Hepatocyte (in vitro differentiated cells): ENCODE results near the gene TRAM1L1. TPM values are rescaled to one million over a fixed set of nuclear protein-coding genes. Genes with fewer than 3 reads are reported as not detected.

Experiments used
- DNase-seq: peaks from one replicate; pipeline ENCODE4 v3.0.0-alpha.2; 2016; ENCODE audit warnings: low spot score
- H2AFZ ChIP-seq: fragments of 200-600 bp; sonication (generic); 2 replicates; pipeline ENCODE4 v1.6.0; 2016; ENCODE audit warnings: antibody characterized with exemption, mild to moderate bottlenecking
- H3K27ac ChIP-seq: fragments of 200-600 bp; sonication (generic); 2 replicates; pipeline ENCODE4 v1.5.1; 2016; ENCODE audit warnings: mild to moderate bottlenecking
- H3K27me3 ChIP-seq: fragments of 200-600 bp; sonication (generic); 2 replicates; pipeline ENCODE4 v1.6.1; 2016
- H3K36me3 ChIP-seq: fragments of 200-600 bp; sonication (generic); replicated peaks from 2 replicates; pipeline ENCODE4 v1.5.1; 2016; ENCODE audit warnings: low read depth; ENCODE audit not compliant: insufficient read depth
- H3K4me1 ChIP-seq: fragments of 200-600 bp; sonication (generic); 2 replicates; pipeline ENCODE4 v1.5.1; 2016; ENCODE audit warnings: mild to moderate bottlenecking, moderate library complexity; ENCODE audit not compliant: insufficient read depth
- H3K4me2 ChIP-seq: fragments of 200-600 bp; sonication (generic); 2 replicates; pipeline ENCODE4 v1.6.0; 2016
- H3K4me3 ChIP-seq: fragments of 200-600 bp; sonication (generic); 2 replicates; pipeline ENCODE4 v1.5.1; 2016; ENCODE audit warnings: mild to moderate bottlenecking
- H3K79me2 ChIP-seq: fragments of 200-600 bp; sonication (generic); 2 replicates; pipeline ENCODE4 v1.6.0; 2017; ENCODE audit warnings: mild to moderate bottlenecking
- H3K9me2 ChIP-seq: fragments of 200-600 bp; sonication (generic); replicated peaks from 2 replicates; pipeline ENCODE4 v1.6.0; 2017; ENCODE audit warnings: mild to moderate bottlenecking; ENCODE audit not compliant: insufficient read depth
- H3K9me3 ChIP-seq: fragments of 200-600 bp; sonication (generic); 2 replicates; pipeline ENCODE4 v1.5.1; 2016; ENCODE audit warnings: low read depth, mild to moderate bottlenecking
- H4K20me1 ChIP-seq: fragments of 200-600 bp; sonication (generic); 2 replicates; pipeline ENCODE4 v1.6.0; 2016; ENCODE audit warnings: mild to moderate bottlenecking; ENCODE audit not compliant: insufficient read depth, poor library complexity, severe bottlenecking
- EZH2 ChIP-seq: fragments of 200-600 bp; sonication (generic); IDR thresholded peaks from 2 replicates; pipeline ENCODE4 v1.6.1; 2016; ENCODE audit warnings: antibody characterized with exemption, mild to moderate bottlenecking, borderline replicate concordance
- EZH2phosphoT487 ChIP-seq: fragments of 200-600 bp; sonication (generic); IDR thresholded peaks from one replicate; pipeline ENCODE4 v1.6.1; 2018; ENCODE audit warnings: antibody characterized with exemption, mild to moderate bottlenecking, low read depth, moderate library complexity; ENCODE audit not compliant: unreplicated experiment, severe bottlenecking
- WGBS: methylation state at CpG from one replicate; pipeline ENCODE4 v1.1.6; 2016; ENCODE audit warnings: low lambda C conversion rate; ENCODE audit errors: missing lambda C conversion rate; 5-methylcytosine and 5-hydroxymethylcytosine counted together
- polyA plus RNA-seq: library from polyadenylated mRNA; unstranded; fragments of >200 nt; fragmentation: Nextera tagmentation; extraction: Ambion mirVana; gene quantifications from 2 replicates; pipeline ENCODE4 v1.2.1, GENCODE V29; 2016
- total RNA-seq: library from RNA; depleted of rRNA; stranded (reverse); fragments of >200 nt; gene quantifications from 2 replicates; pipeline ENCODE4 v1.2.3, GENCODE V29; 2014
- TF ChIP-seq, protein P1 (sequence below): fragments of 200-600 bp; sonication (generic); IDR thresholded peaks from 2 replicates; pipeline ENCODE4 v1.5.1; 2016; ENCODE audit warnings: antibody characterized with exemption, mild to moderate bottlenecking; ENCODE audit not compliant: poor library complexity

Gene TRAM1L1
- total and polyA plus RNA-seq, 2 experiments from 2014 or later, result 2.0 to 4.5 TPM

DNA sequence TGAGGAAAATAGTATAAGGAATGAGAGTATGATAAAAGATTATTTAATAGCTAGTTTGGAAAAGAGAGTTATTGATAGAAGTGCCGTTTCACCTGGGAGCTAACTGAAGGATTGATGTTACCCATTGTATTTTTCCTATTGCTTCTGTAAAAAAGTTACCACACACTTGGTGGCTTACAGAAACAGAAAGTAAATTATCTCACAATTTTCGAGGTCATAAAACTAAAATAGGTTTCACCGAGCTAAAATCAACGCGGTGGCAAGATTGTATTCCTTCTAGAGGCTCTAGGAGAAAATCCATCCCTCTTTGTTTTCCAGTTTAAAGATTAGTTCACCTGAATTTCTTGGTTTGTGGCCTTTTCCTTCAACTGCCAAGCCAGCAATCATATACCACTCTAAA lies 11.1 kb upstream of the TRAM1L1 start:
- H2AFZ ChIP-seq, result no peak overlapping the region
- H3K27ac ChIP-seq, result no peak overlapping the region
- no peak for DNase-seq
- TF ChIP-seq EZH2phosphoT487, result no peak
- TF ChIP-seq, protein P1, sequence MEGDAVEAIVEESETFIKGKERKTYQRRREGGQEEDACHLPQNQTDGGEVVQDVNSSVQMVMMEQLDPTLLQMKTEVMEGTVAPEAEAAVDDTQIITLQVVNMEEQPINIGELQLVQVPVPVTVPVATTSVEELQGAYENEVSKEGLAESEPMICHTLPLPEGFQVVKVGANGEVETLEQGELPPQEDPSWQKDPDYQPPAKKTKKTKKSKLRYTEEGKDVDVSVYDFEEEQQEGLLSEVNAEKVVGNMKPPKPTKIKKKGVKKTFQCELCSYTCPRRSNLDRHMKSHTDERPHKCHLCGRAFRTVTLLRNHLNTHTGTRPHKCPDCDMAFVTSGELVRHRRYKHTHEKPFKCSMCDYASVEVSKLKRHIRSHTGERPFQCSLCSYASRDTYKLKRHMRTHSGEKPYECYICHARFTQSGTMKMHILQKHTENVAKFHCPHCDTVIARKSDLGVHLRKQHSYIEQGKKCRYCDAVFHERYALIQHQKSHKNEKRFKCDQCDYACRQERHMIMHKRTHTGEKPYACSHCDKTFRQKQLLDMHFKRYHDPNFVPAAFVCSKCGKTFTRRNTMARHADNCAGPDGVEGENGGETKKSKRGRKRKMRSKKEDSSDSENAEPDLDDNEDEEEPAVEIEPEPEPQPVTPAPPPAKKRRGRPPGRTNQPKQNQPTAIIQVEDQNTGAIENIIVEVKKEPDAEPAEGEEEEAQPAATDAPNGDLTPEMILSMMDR, result no peak
- no peak for TF ChIP-seq EZH2
- no peaks in the 10 kb centered on the region for H4K20me1 ChIP-seq
- H3K9me2 ChIP-seq, result no peaks in the 10 kb centered on the region
- 88% methylated on average over 5 of the region's 5 CpGs for WGBS
- no peaks in the 10 kb centered on the region for H3K27me3 ChIP-seq
- H3K36me3 ChIP-seq, result no peaks in the 10 kb centered on the region
- no peaks in the 10 kb centered on the region for H3K79me2 ChIP-seq
- no peak overlapping the region for H3K4me2 ChIP-seq
- no peaks in the 10 kb centered on the region for H3K4me1 ChIP-seq
- no peak overlapping the region for H3K4me3 ChIP-seq
- H3K9me3 ChIP-seq, result no peaks in the 10 kb centered on the region

DNA sequence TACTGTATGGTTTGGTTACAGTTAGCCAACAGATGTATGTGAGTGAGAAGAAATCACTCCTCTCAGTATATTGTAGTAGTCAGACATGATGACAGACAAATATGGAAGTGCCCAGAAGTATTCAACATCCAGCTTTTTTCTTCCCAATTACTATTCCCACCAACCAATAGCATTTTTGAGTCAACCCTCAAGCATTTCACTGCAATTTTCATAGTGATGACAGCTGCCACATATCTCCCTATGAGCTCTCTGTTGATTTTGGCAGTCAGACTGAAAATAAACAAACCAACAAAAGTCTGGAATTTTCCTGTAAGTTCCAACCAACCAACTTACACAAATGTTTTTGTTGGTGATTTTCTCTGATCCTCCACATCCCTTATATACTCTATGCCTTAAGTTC lies 8.2 kb upstream of the TRAM1L1 start:
- H4K20me1 ChIP-seq, result no peaks in the 10 kb centered on the region
- DNase-seq, result no peak
- H3K27ac ChIP-seq, result no peak overlapping the region
- H3K9me2 ChIP-seq, result no peaks in the 10 kb centered on the region
- no peak overlapping the region for H3K4me3 ChIP-seq
- H3K9me3 ChIP-seq, result no peaks in the 10 kb centered on the region
- H3K27me3 ChIP-seq, result no peaks in the 10 kb centered on the region
- H3K4me2 ChIP-seq, result no peak overlapping the region
- no peak overlapping the region for H2AFZ ChIP-seq
- H3K79me2 ChIP-seq, result no peaks in the 10 kb centered on the region
- H3K36me3 ChIP-seq, result no peaks in the 10 kb centered on the region
- H3K4me1 ChIP-seq, result no peaks in the 10 kb centered on the region
- TF ChIP-seq EZH2phosphoT487, result no peak
- TF ChIP-seq, protein P1, result no peak
- no peak for TF ChIP-seq EZH2

DNA sequence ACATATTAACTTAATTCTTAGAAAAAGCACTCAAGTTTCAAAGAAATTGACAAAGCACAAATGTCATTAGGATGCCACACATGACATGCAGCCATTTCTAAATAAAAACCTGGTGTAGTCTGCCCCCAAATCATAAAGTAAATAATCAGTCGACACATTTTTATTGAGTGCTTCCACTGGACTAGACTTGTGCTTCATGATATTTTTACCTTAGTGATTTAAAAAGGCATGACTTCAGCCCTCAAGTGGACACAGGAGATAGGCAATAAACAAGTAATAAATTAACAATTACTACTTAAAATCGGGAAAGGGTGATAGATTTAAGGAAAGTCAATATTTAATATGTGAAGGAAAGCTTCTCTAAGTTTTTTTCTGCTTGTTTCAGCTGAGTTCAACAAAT lies 7.6 kb downstream of the TRAM1L1 start:
- Histone ChIP-seq H3K4me3 (no peak overlapping the region), H3K27ac (no peak overlapping the region), H4K20me1 (no peaks in the 10 kb centered on the region), H3K9me3 (no peaks in the 10 kb centered on the region), H3K4me1 (no peaks in the 10 kb centered on the region), H3K4me2 (no peak overlapping the region), H2AFZ (no peak overlapping the region), H3K27me3 (no peaks in the 10 kb centered on the region), H3K79me2 (no peaks in the 10 kb centered on the region), H3K36me3 (no peaks in the 10 kb centered on the region), H3K9me2 (no peaks in the 10 kb centered on the region)
- WGBS, result 75% methylated on average over 2 of the region's 2 CpGs
- TF ChIP-seq EZH2 (no peak), EZH2phosphoT487 (no peak)
- DNase-seq, result no peak

DNA sequence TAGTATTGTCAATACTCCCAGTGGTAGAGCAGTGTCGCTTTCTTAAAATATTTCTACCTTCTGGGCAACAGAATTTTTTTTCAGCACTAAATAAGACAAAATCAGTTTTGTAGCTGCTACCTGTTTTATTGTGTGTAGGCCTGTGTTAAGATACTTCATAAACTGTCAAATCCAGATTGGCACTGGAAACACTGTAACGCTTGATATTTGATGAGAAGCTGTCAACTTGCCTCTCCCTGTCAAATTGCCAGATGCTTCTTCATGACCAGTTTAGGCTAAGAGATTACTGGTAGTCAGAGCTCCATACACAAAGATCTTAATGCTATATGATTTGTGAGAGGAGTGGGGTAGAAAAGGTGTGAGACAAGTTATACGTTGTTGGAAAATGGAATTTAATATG lies 17.3 kb downstream of the TRAM1L1 start:
- no peak for TF ChIP-seq EZH2
- TF ChIP-seq, protein P1, result no peak
- TF ChIP-seq EZH2phosphoT487, result no peak
- H3K9me3 ChIP-seq, result no peaks in the 10 kb centered on the region
- no peaks in the 10 kb centered on the region for H3K4me1 ChIP-seq
- no peaks in the 10 kb centered on the region for H3K9me2 ChIP-seq
- no peak overlapping the region for H3K27ac ChIP-seq
- H2AFZ ChIP-seq, result no peak overlapping the region
- 97% methylated on average over 3 of the region's 3 CpGs for WGBS
- no peak overlapping the region for H3K4me3 ChIP-seq
- H3K79me2 ChIP-seq, result no peaks in the 10 kb centered on the region
- no peaks in the 10 kb centered on the region for H3K36me3 ChIP-seq
- no peak for DNase-seq
- H3K27me3 ChIP-seq, result no peaks in the 10 kb centered on the region
- H4K20me1 ChIP-seq, result no peaks in the 10 kb centered on the region
- no peak overlapping the region for H3K4me2 ChIP-seq
